Neural cell (in vitro differentiated cells): ENCODE results near the gene TRMU. TPM values are rescaled to one million over a fixed set of nuclear protein-coding genes. Genes with fewer than 3 reads are reported as not detected.

Experiments used
- H2AFZ ChIP-seq: fragments of 200-600, 300-800 bp; sonication (generic), shearing (Covaris generic); 2 replicates; pipeline ENCODE4 v1.6.0; 2014; ENCODE audit warnings: low read depth, mild to moderate bottlenecking, antibody characterized with exemption, low read length, moderate library complexity
- H3F3A ChIP-seq: fragments of 200-600 bp; shearing (Covaris generic); 2 replicates; pipeline ENCODE4 v1.6.1; 2016; ENCODE audit warnings: mild to moderate bottlenecking, moderate library complexity, mixed read lengths, antibody characterized with exemption, low read length; ENCODE audit not compliant: insufficient read depth, poor library complexity, severe bottlenecking
- H3K27ac ChIP-seq: fragments of 200-600, 300-800 bp; sonication (generic), shearing (Covaris generic); 2 replicates; pipeline ENCODE4 v1.5.1; 2014; ENCODE audit warnings: mild to moderate bottlenecking, low read length, moderate library complexity
- H3K27me3 ChIP-seq: fragments of 300-800, 200-600 bp; sonication (generic), shearing (Covaris generic); 2 replicates; pipeline ENCODE4 v1.6.0; 2014; ENCODE audit warnings: mild to moderate bottlenecking, low read depth, low read length, moderate library complexity; ENCODE audit not compliant: insufficient read depth
- H3K36me3 ChIP-seq: fragments of 300-800, 200-600 bp; sonication (generic), shearing (Covaris generic); 2 replicates; pipeline ENCODE4 v1.5.1; 2014; ENCODE audit warnings: mild to moderate bottlenecking, antibody characterized with exemption, low read length, moderate library complexity; ENCODE audit not compliant: insufficient read depth
- H3K4me2 ChIP-seq: fragments of 300-800, 200-600 bp; sonication (generic), shearing (Covaris generic); 2 replicates; pipeline ENCODE4 v1.6.0; 2014; ENCODE audit warnings: mild to moderate bottlenecking, low read length
- H3K4me3 ChIP-seq: fragments of 300-800, 200-600 bp; sonication (generic), shearing (Covaris generic); 2 replicates; pipeline ENCODE4 v1.5.1; 2014; ENCODE audit warnings: mild to moderate bottlenecking, low read length, moderate library complexity
- H3K79me2 ChIP-seq: fragments of 200-600 bp; shearing (Covaris generic); replicated peaks from 2 replicates; pipeline ENCODE4 v1.6.0; 2014; ENCODE audit warnings: mild to moderate bottlenecking, low read length, moderate library complexity; ENCODE audit not compliant: insufficient read depth
- H3K9ac ChIP-seq: fragments of 300-800, 200-600 bp; sonication (generic), shearing (Covaris generic); 2 replicates; pipeline ENCODE4 v1.6.1; 2016; ENCODE audit warnings: mild to moderate bottlenecking, low read length, mixed read lengths
- H3K9me2 ChIP-seq: fragments of 200-600 bp; shearing (Covaris generic); 2 replicates; pipeline ENCODE4 v1.6.1; 2016; ENCODE audit warnings: mild to moderate bottlenecking, low read length, mixed read lengths; ENCODE audit not compliant: insufficient read depth
- H3K9me3 ChIP-seq: fragments of 200-600, 300-800 bp; sonication (generic), shearing (Covaris generic); 2 replicates; pipeline ENCODE4 v1.6.1; 2016; ENCODE audit warnings: mild to moderate bottlenecking, mixed run types, low read length, moderate library complexity, mixed read lengths
- H4K20me1 ChIP-seq: fragments of 200-600 bp; shearing (Covaris generic); 2 replicates; pipeline ENCODE4 v1.6.1; 2016; ENCODE audit warnings: mild to moderate bottlenecking, mixed run types; ENCODE audit not compliant: insufficient read depth
- EP300 ChIP-seq: fragments of 450-650 bp; conservative IDR thresholded peaks from 2 replicates; pipeline ENCODE4 v1.6.1; 2014; ENCODE audit warnings: antibody characterized with exemption, mild to moderate bottlenecking, moderate library complexity; ENCODE audit not compliant: poor library complexity, severe bottlenecking
- EZH2 ChIP-seq: fragments of 200-600, 300-800 bp; shearing (Covaris generic), sonication (generic); IDR thresholded peaks from 2 replicates; pipeline ENCODE4 v1.6.1; 2014; ENCODE audit warnings: antibody characterized with exemption, low read length, borderline replicate concordance, mild to moderate bottlenecking; ENCODE audit not compliant: insufficient read depth, poor library complexity, severe bottlenecking
- MXI1 ChIP-seq: fragments of 450-650 bp; conservative IDR thresholded peaks from 2 replicates; pipeline ENCODE4 v1.6.1; 2014; ENCODE audit warnings: antibody characterized with exemption, mild to moderate bottlenecking; ENCODE audit not compliant: poor library complexity, severe bottlenecking
- POLR2AphosphoS5 ChIP-seq: IDR thresholded peaks from 2 replicates; pipeline ENCODE4 v1.6.1; 2012
- RAD21 ChIP-seq: fragments of 450-650 bp; conservative IDR thresholded peaks from 2 replicates; pipeline ENCODE4 v1.6.1; 2014; ENCODE audit warnings: antibody characterized with exemption, mild to moderate bottlenecking, moderate library complexity
- SMC3 ChIP-seq: fragments of 450-650 bp; conservative IDR thresholded peaks from 2 replicates; pipeline ENCODE4 v1.6.1; 2014; ENCODE audit warnings: antibody characterized with exemption, mild to moderate bottlenecking, moderate library complexity; ENCODE audit not compliant: poor library complexity
- TAF1 ChIP-seq: IDR thresholded peaks from 2 replicates; pipeline ENCODE4 v1.6.1; 2012; ENCODE audit warnings: low read depth
- polyA plus RNA-seq: library from polyadenylated mRNA; depleted of rRNA; stranded (reverse); fragments of >200 nt; gene quantifications from 2 replicates; pipeline ENCODE4 v1.2.3, GENCODE V29; 2014
- TF ChIP-seq, protein P1 (sequence below): IDR thresholded peaks from 2 replicates; pipeline ENCODE4 v1.6.1; 2012; ENCODE audit warnings: borderline replicate concordance
- TF ChIP-seq, protein P2 (sequence below): fragments of 450-650 bp; IDR thresholded peaks from 2 replicates; pipeline ENCODE4 v1.5.1; 2014; ENCODE audit warnings: antibody characterized with exemption, mild to moderate bottlenecking, moderate library complexity; ENCODE audit not compliant: poor library complexity, severe bottlenecking

TRMU gene
- polyA plus RNA-seq, 1 donor from 2014 or later = 72.9 TPM

DNA sequence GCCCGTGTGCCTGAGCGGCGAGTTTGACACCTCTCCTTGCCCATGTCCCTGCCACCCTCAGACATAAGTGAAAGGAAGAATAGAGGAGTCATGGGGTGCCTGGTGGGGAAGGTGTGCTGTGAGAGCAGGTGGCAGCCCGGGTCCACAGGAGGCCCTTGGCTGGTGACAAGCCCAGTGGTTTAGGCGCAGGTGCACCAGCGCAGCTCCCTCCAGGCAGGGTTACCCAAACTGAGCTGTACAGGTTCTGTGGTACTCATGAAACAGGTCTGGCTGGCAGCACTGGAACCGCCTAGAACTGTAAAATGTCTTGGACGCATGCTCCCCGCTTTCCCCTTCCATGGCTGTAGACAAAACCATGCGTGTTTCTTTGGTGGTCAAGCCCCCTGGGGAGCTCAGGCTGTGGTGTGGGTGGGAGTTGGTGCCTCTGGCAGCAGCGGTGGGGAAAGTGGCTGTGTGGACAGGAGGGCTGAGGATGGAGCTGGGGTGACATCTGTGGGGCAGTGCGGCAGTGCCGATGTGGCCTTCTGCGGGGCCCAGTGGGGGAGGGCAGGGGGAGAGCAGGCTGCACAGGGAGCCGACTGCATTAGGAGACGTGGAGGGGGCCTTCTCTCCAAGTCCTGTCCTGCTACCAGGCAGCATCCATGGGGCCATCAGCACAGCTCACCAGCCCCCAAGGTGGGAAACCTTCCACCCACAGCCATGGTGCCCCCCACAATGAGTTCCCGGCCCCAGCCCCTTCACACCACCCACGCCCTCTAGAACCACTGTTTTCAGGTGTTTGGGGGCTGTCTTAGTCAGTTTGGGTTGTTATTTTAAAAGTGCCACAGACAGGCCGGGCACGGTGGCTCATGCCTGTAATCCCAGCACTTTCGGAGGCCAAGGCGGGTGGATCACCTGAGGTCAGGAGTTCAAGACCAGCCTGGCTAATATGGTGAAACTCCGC is 44.4 kb upstream of the TRMU start:
- H3K9me2 ChIP-seq = no peaks in the 10 kb centered on the region
- TF ChIP-seq POLR2AphosphoS5 (no peak), SMC3 (no peak), EZH2 (no peak), EP300 (no peak), RAD21 (no peak), TAF1 (no peak), MXI1 (no peak)
- TF ChIP-seq, protein P1, sequence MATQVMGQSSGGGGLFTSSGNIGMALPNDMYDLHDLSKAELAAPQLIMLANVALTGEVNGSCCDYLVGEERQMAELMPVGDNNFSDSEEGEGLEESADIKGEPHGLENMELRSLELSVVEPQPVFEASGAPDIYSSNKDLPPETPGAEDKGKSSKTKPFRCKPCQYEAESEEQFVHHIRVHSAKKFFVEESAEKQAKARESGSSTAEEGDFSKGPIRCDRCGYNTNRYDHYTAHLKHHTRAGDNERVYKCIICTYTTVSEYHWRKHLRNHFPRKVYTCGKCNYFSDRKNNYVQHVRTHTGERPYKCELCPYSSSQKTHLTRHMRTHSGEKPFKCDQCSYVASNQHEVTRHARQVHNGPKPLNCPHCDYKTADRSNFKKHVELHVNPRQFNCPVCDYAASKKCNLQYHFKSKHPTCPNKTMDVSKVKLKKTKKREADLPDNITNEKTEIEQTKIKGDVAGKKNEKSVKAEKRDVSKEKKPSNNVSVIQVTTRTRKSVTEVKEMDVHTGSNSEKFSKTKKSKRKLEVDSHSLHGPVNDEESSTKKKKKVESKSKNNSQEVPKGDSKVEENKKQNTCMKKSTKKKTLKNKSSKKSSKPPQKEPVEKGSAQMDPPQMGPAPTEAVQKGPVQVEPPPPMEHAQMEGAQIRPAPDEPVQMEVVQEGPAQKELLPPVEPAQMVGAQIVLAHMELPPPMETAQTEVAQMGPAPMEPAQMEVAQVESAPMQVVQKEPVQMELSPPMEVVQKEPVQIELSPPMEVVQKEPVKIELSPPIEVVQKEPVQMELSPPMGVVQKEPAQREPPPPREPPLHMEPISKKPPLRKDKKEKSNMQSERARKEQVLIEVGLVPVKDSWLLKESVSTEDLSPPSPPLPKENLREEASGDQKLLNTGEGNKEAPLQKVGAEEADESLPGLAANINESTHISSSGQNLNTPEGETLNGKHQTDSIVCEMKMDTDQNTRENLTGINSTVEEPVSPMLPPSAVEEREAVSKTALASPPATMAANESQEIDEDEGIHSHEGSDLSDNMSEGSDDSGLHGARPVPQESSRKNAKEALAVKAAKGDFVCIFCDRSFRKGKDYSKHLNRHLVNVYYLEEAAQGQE = no peak
- TF ChIP-seq, protein P2, sequence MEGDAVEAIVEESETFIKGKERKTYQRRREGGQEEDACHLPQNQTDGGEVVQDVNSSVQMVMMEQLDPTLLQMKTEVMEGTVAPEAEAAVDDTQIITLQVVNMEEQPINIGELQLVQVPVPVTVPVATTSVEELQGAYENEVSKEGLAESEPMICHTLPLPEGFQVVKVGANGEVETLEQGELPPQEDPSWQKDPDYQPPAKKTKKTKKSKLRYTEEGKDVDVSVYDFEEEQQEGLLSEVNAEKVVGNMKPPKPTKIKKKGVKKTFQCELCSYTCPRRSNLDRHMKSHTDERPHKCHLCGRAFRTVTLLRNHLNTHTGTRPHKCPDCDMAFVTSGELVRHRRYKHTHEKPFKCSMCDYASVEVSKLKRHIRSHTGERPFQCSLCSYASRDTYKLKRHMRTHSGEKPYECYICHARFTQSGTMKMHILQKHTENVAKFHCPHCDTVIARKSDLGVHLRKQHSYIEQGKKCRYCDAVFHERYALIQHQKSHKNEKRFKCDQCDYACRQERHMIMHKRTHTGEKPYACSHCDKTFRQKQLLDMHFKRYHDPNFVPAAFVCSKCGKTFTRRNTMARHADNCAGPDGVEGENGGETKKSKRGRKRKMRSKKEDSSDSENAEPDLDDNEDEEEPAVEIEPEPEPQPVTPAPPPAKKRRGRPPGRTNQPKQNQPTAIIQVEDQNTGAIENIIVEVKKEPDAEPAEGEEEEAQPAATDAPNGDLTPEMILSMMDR = no peak
- H3K27ac ChIP-seq = no peak overlapping the region
- no peaks in the 10 kb centered on the region for H3F3A ChIP-seq
- no peaks in the 10 kb centered on the region for H3K36me3 ChIP-seq
- no peaks in the 10 kb centered on the region for H3K9me3 ChIP-seq
- no peak overlapping the region for H3K9ac ChIP-seq
- H3K4me3 ChIP-seq = no peak overlapping the region
- H4K20me1 ChIP-seq = no peaks in the 10 kb centered on the region
- H3K79me2 ChIP-seq = no peaks in the 10 kb centered on the region
- no peaks in the 10 kb centered on the region for H3K27me3 ChIP-seq
- H3K4me2 ChIP-seq = no peak overlapping the region
- no peak overlapping the region for H2AFZ ChIP-seq

DNA sequence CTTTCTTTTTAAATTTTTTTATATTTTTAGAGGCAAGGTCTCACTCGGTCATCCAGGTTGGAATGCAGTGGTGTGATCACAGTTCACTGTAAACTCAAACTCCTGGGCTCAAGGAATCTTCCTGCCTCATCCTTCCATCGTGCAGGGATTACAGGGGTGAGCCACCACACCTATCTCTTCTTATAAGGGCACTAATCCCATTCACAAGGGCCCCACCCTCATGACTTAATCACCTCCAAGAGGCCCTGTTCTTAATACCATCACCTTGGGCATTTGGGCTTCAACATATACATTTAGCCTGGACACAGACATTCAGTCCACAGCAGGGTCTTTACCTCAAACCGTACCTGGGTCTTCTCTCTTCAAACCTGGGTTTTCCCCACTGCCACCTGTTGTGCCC is 43.3 kb upstream of the TRMU start:
- no peak overlapping the region for H3K4me2 ChIP-seq
- no peaks in the 10 kb centered on the region for H3F3A ChIP-seq
- H4K20me1 ChIP-seq = no peaks in the 10 kb centered on the region
- H2AFZ ChIP-seq = no peak overlapping the region
- no peaks in the 10 kb centered on the region for H3K27me3 ChIP-seq
- TF ChIP-seq SMC3 (no peak), MXI1 (no peak), TAF1 (no peak), EZH2 (no peak), POLR2AphosphoS5 (no peak), EP300 (no peak), RAD21 (no peak)
- TF ChIP-seq, protein P1 = no peak
- TF ChIP-seq, protein P2 = no peak
- H3K4me3 ChIP-seq = no peak overlapping the region
- no peak overlapping the region for H3K9ac ChIP-seq
- H3K79me2 ChIP-seq = no peaks in the 10 kb centered on the region
- no peaks in the 10 kb centered on the region for H3K36me3 ChIP-seq
- H3K9me3 ChIP-seq = no peaks in the 10 kb centered on the region
- H3K27ac ChIP-seq = no peak overlapping the region
- no peaks in the 10 kb centered on the region for H3K9me2 ChIP-seq
